ENCODE data around the gene DCLRE1B. TPM values are rescaled to one million over a fixed set of nuclear protein-coding genes. Genes with fewer than 3 reads are reported as not detected.

Gene DCLRE1B
- total and polyA plus RNA-seq, 2 donors, result 2.9 to 7.6 TPM

- H3K36me3 ChIP-seq (ENCODE audit: control insufficient read depth in 2 of 2, insufficient read depth in 2 of 2, low read length in 1 of 2), result peaks cover 11 to 26% of the 10 kb centered on the region in 2 donors
- 21% methylated on average over 1 of the region's 1 CpG for WGBS
- H3K27ac ChIP-seq (ENCODE audit: low read depth in 1 of 2, low read length in 1 of 2), result peak overlapping the region in 1 of 2 donors; percentile 33
- peak overlapping the region in 1 of 2 donors; percentile 26 for H3K4me3 ChIP-seq (ENCODE audit: low read length in 2 of 2)
- H3K9me3 ChIP-seq (ENCODE audit: control insufficient read depth in 2 of 2, insufficient read depth in 1 of 2, low read length in 1 of 2), result no peaks in the 10 kb centered on the region
- no peaks in the 10 kb centered on the region for H3K27me3 ChIP-seq (ENCODE audit: control insufficient read depth in 2 of 2, insufficient read depth in 1 of 2, low read length in 1 of 2)
- peaks cover 52 to 76% of the 10 kb centered on the region in 2 donors for H3K4me1 ChIP-seq (ENCODE audit: control insufficient read depth in 2 of 2, insufficient read depth in 2 of 2, low read length in 2 of 2)
- DNase-seq (ENCODE audit: low read depth in 6 of 9, low spot score in 9 of 9), result peak in 1 of 9 donors; percentile 57
Observed at GRCh38 chr1:113937146-113937545, 32.0 kb downstream of the DCLRE1B start.

GRCh38 chr1:113938192-113938591 lies 33.1 kb downstream of the DCLRE1B start:
- Histone ChIP-seq H3K27me3 (ENCODE audit: control insufficient read depth in 2 of 2, insufficient read depth in 1 of 2, low read length in 1 of 2) (no peaks in the 10 kb centered on the region), H3K9me3 (ENCODE audit: control insufficient read depth in 2 of 2, insufficient read depth in 1 of 2, low read length in 1 of 2) (no peaks in the 10 kb centered on the region), H3K4me1 (ENCODE audit: control insufficient read depth in 2 of 2, insufficient read depth in 2 of 2, low read length in 2 of 2) (peaks cover 48 to 68% of the 10 kb centered on the region in 2 donors), H3K4me3 (ENCODE audit: low read length in 2 of 2) (no peak overlapping the region), H3K27ac (ENCODE audit: low read depth in 1 of 2, low read length in 1 of 2) (peak overlapping the region in 1 of 2 donors; percentile 42), H3K36me3 (ENCODE audit: control insufficient read depth in 2 of 2, insufficient read depth in 2 of 2, low read length in 1 of 2) (peaks cover 11 to 29% of the 10 kb centered on the region in 2 donors)
- no peak for DNase-seq (ENCODE audit: low read depth in 6 of 9, low spot score in 9 of 9)
- WGBS, result 85% methylated on average over 5 of the region's 5 CpGs

- H3K4me3 ChIP-seq (ENCODE audit: low read length in 2 of 2), result peak overlapping the region; percentile 37 to 38
- no peaks in the 10 kb centered on the region for H3K9me3 ChIP-seq (ENCODE audit: control insufficient read depth in 2 of 2, insufficient read depth in 1 of 2, low read length in 1 of 2)
- peak in 4 of 9 donors; percentile 43 to 77 (median 57) for DNase-seq (ENCODE audit: low read depth in 6 of 9, low spot score in 9 of 9)
- H3K36me3 ChIP-seq (ENCODE audit: control insufficient read depth in 2 of 2, insufficient read depth in 2 of 2, low read length in 1 of 2), result peaks cover 11 to 42% of the 10 kb centered on the region in 2 donors
- 8% methylated on average over 16 of the region's 16 CpGs for WGBS
- peak overlapping the region; percentile 82 to 96 for H3K27ac ChIP-seq (ENCODE audit: low read depth in 1 of 2, low read length in 1 of 2)
- H3K27me3 ChIP-seq (ENCODE audit: control insufficient read depth in 2 of 2, insufficient read depth in 1 of 2, low read length in 1 of 2), result no peaks in the 10 kb centered on the region
- peaks cover 39 to 60% of the 10 kb centered on the region in 2 donors for H3K4me1 ChIP-seq (ENCODE audit: control insufficient read depth in 2 of 2, insufficient read depth in 2 of 2, low read length in 2 of 2)
Observed at GRCh38 chr1:113940365-113941244, 35.5 kb downstream of the DCLRE1B start.

- no peaks in the 10 kb centered on the region for H3K9me3 ChIP-seq (ENCODE audit: control insufficient read depth in 2 of 2, insufficient read depth in 1 of 2, low read length in 1 of 2)
- peaks cover 36 to 61% of the 10 kb centered on the region in 2 donors for H3K4me1 ChIP-seq (ENCODE audit: control insufficient read depth in 2 of 2, insufficient read depth in 2 of 2, low read length in 2 of 2)
- H3K36me3 ChIP-seq (ENCODE audit: control insufficient read depth in 2 of 2, insufficient read depth in 2 of 2, low read length in 1 of 2), result peaks cover 11 to 42% of the 10 kb centered on the region in 2 donors
- peak overlapping the region; percentile 82 to 96 for H3K27ac ChIP-seq (ENCODE audit: low read depth in 1 of 2, low read length in 1 of 2)
- peak overlapping the region; percentile 37 to 38 for H3K4me3 ChIP-seq (ENCODE audit: low read length in 2 of 2)
- 77% methylated on average over 7 of the region's 7 CpGs for WGBS
- H3K27me3 ChIP-seq (ENCODE audit: control insufficient read depth in 2 of 2, insufficient read depth in 1 of 2, low read length in 1 of 2), result no peaks in the 10 kb centered on the region
- DNase-seq (ENCODE audit: low read depth in 6 of 9, low spot score in 9 of 9), result no peak
Observed at GRCh38 chr1:113941245-113941559, 36.1 kb downstream of the DCLRE1B start.

GRCh38 chr1:113942527-113942926 lies 37.4 kb downstream of the DCLRE1B start:
- DNase-seq (ENCODE audit: low read depth in 6 of 9, low spot score in 9 of 9), result no peak
- Histone ChIP-seq H3K4me3 (ENCODE audit: low read length in 2 of 2) (no peak overlapping the region), H3K9me3 (ENCODE audit: control insufficient read depth in 2 of 2, insufficient read depth in 1 of 2, low read length in 1 of 2) (no peaks in the 10 kb centered on the region), H3K27ac (ENCODE audit: low read depth in 1 of 2, low read length in 1 of 2) (peak overlapping the region in 1 of 2 donors; percentile 38), H3K27me3 (ENCODE audit: control insufficient read depth in 2 of 2, insufficient read depth in 1 of 2, low read length in 1 of 2) (no peaks in the 10 kb centered on the region), H3K4me1 (ENCODE audit: control insufficient read depth in 2 of 2, insufficient read depth in 2 of 2, low read length in 2 of 2) (peaks cover 41 to 61% of the 10 kb centered on the region in 2 donors), H3K36me3 (ENCODE audit: control insufficient read depth in 2 of 2, insufficient read depth in 2 of 2, low read length in 1 of 2) (peaks cover 11 to 42% of the 10 kb centered on the region in 2 donors)

GRCh38 chr1:113943028-113943811 lies 38.1 kb downstream of the DCLRE1B start:
- Histone ChIP-seq H3K4me3 (ENCODE audit: low read length in 2 of 2) (no peak overlapping the region), H3K27ac (ENCODE audit: low read depth in 1 of 2, low read length in 1 of 2) (no peak overlapping the region), H3K36me3 (ENCODE audit: control insufficient read depth in 2 of 2, insufficient read depth in 2 of 2, low read length in 1 of 2) (peaks cover 11 to 39% of the 10 kb centered on the region in 2 donors), H3K4me1 (ENCODE audit: control insufficient read depth in 2 of 2, insufficient read depth in 2 of 2, low read length in 2 of 2) (peaks cover 36 to 57% of the 10 kb centered on the region in 2 donors), H3K9me3 (ENCODE audit: control insufficient read depth in 2 of 2, insufficient read depth in 1 of 2, low read length in 1 of 2) (no peaks in the 10 kb centered on the region), H3K27me3 (ENCODE audit: control insufficient read depth in 2 of 2, insufficient read depth in 1 of 2, low read length in 1 of 2) (no peaks in the 10 kb centered on the region)
- no peak for DNase-seq (ENCODE audit: low read depth in 6 of 9, low spot score in 9 of 9)

GRCh38 chr1:113945329-113945728 lies 40.2 kb downstream of the DCLRE1B start:
- H3K4me1 ChIP-seq (ENCODE audit: control insufficient read depth in 2 of 2, insufficient read depth in 2 of 2, low read length in 2 of 2), result peaks cover 40 to 54% of the 10 kb centered on the region in 2 donors
- peak overlapping the region in 1 of 2 donors; percentile 88 for H3K27ac ChIP-seq (ENCODE audit: low read depth in 1 of 2, low read length in 1 of 2)
- no peaks in the 10 kb centered on the region for H3K27me3 ChIP-seq (ENCODE audit: control insufficient read depth in 2 of 2, insufficient read depth in 1 of 2, low read length in 1 of 2)
- 94% methylated on average over 1 of the region's 1 CpG for WGBS
- no peak for DNase-seq (ENCODE audit: low read depth in 6 of 9, low spot score in 9 of 9)
- H3K36me3 ChIP-seq (ENCODE audit: control insufficient read depth in 2 of 2, insufficient read depth in 2 of 2, low read length in 1 of 2), result peaks cover 10 to 45% of the 10 kb centered on the region in 2 donors
- H3K4me3 ChIP-seq (ENCODE audit: low read length in 2 of 2), result no peak overlapping the region
- H3K9me3 ChIP-seq (ENCODE audit: control insufficient read depth in 2 of 2, insufficient read depth in 1 of 2, low read length in 1 of 2), result no peaks in the 10 kb centered on the region

- peak overlapping the region; percentile 55 to 88 for H3K27ac ChIP-seq (ENCODE audit: low read depth in 1 of 2, low read length in 1 of 2)
- H3K4me3 ChIP-seq (ENCODE audit: low read length in 2 of 2), result no peak overlapping the region
- H3K9me3 ChIP-seq (ENCODE audit: control insufficient read depth in 2 of 2, insufficient read depth in 1 of 2, low read length in 1 of 2), result no peaks in the 10 kb centered on the region
- peaks cover 32 to 46% of the 10 kb centered on the region in 2 donors for H3K4me1 ChIP-seq (ENCODE audit: control insufficient read depth in 2 of 2, insufficient read depth in 2 of 2, low read length in 2 of 2)
- WGBS, result 7% methylated on average over 1 of the region's 1 CpG
- DNase-seq (ENCODE audit: low read depth in 6 of 9, low spot score in 9 of 9), result peak in 6 of 9 donors; percentile 77 to 93 (median 82)
- H3K27me3 ChIP-seq (ENCODE audit: control insufficient read depth in 2 of 2, insufficient read depth in 1 of 2, low read length in 1 of 2), result no peaks in the 10 kb centered on the region
- H3K36me3 ChIP-seq (ENCODE audit: control insufficient read depth in 2 of 2, insufficient read depth in 2 of 2, low read length in 1 of 2), result peaks cover 2 to 39% of the 10 kb centered on the region in 2 donors
Observed at GRCh38 chr1:113946112-113946511, 41.0 kb downstream of the DCLRE1B start.
